Measurements from ENCODE around the gene ZNF211. TPM values are rescaled to one million over a fixed set of nuclear protein-coding genes. Genes with fewer than 3 reads are reported as not detected.

ZNF211 gene
- total RNA-seq: 9.2 and 9.6 TPM in 2 replicates

DNA sequence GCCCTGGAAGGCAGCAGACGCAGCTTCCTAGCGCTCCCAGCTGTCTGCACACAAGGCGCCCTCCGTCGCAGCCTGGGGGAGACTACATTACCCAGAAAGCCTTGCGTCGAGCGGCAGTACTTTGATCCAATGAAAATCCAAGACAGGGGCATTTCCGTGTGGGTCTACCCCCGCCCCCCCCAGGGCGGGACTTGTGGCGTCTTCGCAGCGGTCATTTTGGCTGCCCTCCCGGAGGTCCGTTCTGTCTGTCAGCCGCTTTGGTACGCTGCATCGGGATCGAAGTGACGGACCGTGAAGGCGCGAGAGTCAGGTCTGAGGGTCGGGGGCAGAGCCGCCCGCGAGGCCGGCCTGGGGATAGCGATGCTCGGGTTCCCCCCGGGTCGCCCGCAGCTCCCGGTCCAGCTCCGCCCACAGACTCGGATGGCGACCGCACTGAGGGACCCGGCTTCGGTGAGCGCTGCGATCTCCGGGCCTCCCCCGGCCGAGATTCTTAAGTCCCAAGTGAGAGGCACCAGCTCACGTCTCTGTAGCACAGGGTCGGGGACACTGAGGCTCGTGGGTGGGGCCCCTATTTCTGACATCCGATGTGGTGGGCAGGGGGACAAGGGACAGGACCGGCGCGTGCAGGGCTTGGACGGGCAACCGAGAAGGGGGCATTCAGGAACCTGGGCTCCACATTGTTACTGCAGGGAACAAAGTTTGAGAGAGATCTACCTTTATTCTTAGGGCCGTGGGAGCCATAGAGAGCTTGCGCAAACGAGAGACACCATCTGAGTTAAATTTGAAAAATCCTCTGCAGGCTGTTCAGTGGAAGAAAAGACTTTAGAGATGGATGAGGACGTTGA, at the start of gene ZNF211:
TSS of gene ZNF211 (plus strand) at position 182 of the 845 bp plus-strand sequence. CDS start at position 361, 179 bp downstream.

DNA sequence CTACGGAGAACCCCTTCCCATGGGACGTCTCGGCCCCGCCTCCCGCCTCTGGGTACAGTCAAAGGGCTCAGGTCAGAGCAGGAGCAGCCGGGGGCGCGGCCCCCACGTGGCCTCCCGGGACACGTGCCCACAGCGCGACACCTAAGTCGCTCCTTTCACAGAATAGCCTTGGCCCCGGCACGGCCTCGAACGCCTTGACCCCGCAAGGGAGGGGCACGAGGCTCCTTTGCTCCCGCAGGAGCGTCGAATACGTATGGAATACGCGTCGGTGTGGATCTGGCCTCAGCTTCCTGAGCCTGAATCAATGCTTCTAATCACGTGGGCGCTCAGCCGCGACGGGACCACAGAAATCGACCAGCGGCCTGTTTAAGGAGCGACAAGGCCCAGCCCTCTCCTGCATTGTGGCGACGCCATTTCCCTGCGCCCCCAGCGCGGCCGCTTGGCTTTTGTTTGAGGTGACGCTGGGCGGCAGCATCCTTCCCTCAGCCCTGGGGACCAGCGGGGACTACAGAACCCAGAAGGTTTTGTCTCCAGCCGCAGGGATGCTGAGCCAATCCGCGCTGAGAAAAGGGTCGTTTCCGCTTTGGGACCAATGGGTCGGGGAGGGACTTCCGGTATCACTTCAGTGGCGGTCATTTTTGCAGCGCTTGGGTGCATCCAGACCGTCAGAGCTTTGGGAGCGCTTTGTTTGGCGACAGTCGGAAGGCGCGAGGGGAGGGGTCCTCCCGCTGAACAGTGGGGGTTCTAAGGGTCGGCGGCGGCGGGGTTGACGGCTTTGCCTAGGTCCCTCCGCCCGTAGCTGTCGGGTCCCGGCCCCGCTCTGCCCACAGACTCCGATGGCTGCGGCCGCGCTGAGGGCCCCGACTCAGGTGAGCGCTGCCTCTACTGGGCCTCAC, 49.2 kb upstream of the ZNF211 start, which contains the start of gene ZIK1:
TSS of gene ZIK1 (plus strand) at position 625 of the 896 bp plus-strand sequence. CDS start at position 837, 212 bp downstream.

GRCh38 chr19:57599761-57600383, 33.1 kb upstream of the ZNF211 start, which contains the start of gene ZNF530:
TSS of gene ZNF530 (plus strand) at chr19:57599885. CDS start at chr19:57604346, 4,461 bp downstream.

DNA sequence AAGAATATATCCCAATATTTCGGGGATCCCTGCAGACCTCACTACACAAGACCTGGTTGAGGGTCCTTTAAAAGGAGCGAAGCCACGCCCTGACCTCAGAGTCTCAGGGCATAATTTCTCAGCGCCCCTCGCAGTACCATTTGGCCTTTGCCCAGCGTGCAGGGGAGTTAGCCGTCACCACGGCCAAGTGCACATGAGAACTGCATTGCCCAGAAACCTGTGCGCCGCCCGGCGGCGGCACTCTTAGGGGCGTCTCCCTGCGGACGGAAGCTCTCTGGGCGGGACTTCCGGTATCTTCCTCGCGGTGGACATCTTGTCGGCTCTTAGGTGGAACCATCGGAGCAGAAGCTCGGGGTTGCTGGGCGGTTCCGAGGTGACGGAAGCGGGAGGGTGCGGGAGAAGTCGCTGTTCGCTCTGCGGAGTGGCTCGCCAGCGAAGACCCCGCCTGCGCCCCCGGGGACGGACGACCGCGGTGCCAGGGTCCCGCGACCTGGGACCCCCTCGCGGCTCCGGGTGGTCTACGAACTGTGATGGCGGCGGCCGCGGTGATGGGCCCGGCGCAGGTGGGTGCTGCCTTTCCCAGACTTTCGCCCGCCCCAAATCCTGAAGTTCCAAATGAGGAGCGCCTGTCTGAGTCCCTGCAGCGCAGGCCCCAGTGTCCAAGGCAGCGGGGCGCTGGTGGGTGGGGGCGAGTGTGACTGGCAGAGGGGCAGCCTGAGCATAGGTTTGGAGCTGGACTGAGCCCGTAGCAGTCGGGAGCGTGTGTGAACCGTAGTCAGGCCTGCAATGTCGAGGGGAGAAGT, 18.8 kb upstream of the ZNF211 start, which contains the start of gene ZNF134:
TSS of gene ZNF134 (plus strand) at position 302 of the 803 bp plus-strand sequence. CDS start 5,227 bp downstream, outside the sequence.

GRCh38 chr19:57668635-57669034, 35.7 kb downstream of the ZNF211 start, which contains the start of gene ZSCAN4:
TSS of gene ZSCAN4 (plus strand) at chr19:57668935. CDS start at chr19:57676146, 7,211 bp downstream.

Other genes starting within 250 kb of the ZNF211 start
- 25.4 and 30.2 TPM in 2 replicates for gene ZNF548, start 243.3 kb upstream of the ZNF211 start, total RNA-seq
- gene ZNF17, start 222.0 kb upstream of the ZNF211 start, total RNA-seq: 14.7 and 14.8 TPM in 2 replicates
- gene ZNF749, start 197.8 kb upstream of the ZNF211 start, total RNA-seq: 7.6 and 9.8 TPM in 2 replicates
- gene VN1R1, start 176.0 kb upstream of the ZNF211 start, total RNA-seq: 0.49 and 0.81 TPM in 2 replicates
- gene ZNF772, start 155.6 kb upstream of the ZNF211 start, total RNA-seq: 21.7 and 23.2 TPM in 2 replicates
- gene ZNF419, start 145.4 kb upstream of the ZNF211 start, total RNA-seq: 12.0 and 13.1 TPM in 2 replicates
- 24.3 and 31.8 TPM in 2 replicates for gene ZNF773, start 133.2 kb upstream of the ZNF211 start, total RNA-seq
- 7.0 and 8.8 TPM in 2 replicates for gene ZNF549, start 105.8 kb upstream of the ZNF211 start, total RNA-seq
- 7.3 and 9.4 TPM in 2 replicates for gene ZNF550, start 73.3 kb upstream of the ZNF211 start, total RNA-seq
- 11.2 and 11.3 TPM in 2 replicates for gene ZNF416, start 54.3 kb upstream of the ZNF211 start, total RNA-seq
- gene ZIK1, start 49.0 kb upstream of the ZNF211 start, total RNA-seq: 11.5 and 13.8 TPM in 2 replicates
- 3.8 and 5.0 TPM in 2 replicates for gene ZNF530, start 33.3 kb upstream of the ZNF211 start, total RNA-seq
- 33.9 and 40.4 TPM in 2 replicates for gene ZNF134, start 18.9 kb upstream of the ZNF211 start, total RNA-seq
- not detected in 2 replicates for gene ZSCAN4, start 35.8 kb downstream of the ZNF211 start, total RNA-seq
- 12.6 and 13.6 TPM in 2 replicates for gene ZNF551, start 48.8 kb downstream of the ZNF211 start, total RNA-seq
- gene ZNF154, start 76.0 kb downstream of the ZNF211 start, total RNA-seq: 6.0 and 7.6 TPM in 2 replicates
- 9.6 and 10.1 TPM in 2 replicates for gene ZNF671, start 94.5 kb downstream of the ZNF211 start, total RNA-seq
- gene ZNF776, start 113.6 kb downstream of the ZNF211 start, total RNA-seq: 16.0 and 19.5 TPM in 2 replicates
- gene ZNF586, start 136.5 kb downstream of the ZNF211 start, total RNA-seq: 15.3 and 17.0 TPM in 2 replicates
- gene ZNF552, start 181.7 kb downstream of the ZNF211 start, total RNA-seq: 4.5 and 6.0 TPM in 2 replicates
- gene ZNF587B, start 197.1 kb downstream of the ZNF211 start, total RNA-seq: 25.1 and 29.4 TPM in 2 replicates
- 34.4 and 52.9 TPM in 2 replicates for gene ZNF587, start 216.7 kb downstream of the ZNF211 start, total RNA-seq